ENCODE results near the gene F2R. TPM values are rescaled to one million over a fixed set of nuclear protein-coding genes. Genes with fewer than 3 reads are reported as not detected.

Gene F2R
- total and polyA plus RNA-seq, 9 of the 15 experiments (the other 6 are each of a cell fraction or from before 2014, with no cell fraction given), result 4.0 to 34.7 (median 15.1) TPM

DNA sequence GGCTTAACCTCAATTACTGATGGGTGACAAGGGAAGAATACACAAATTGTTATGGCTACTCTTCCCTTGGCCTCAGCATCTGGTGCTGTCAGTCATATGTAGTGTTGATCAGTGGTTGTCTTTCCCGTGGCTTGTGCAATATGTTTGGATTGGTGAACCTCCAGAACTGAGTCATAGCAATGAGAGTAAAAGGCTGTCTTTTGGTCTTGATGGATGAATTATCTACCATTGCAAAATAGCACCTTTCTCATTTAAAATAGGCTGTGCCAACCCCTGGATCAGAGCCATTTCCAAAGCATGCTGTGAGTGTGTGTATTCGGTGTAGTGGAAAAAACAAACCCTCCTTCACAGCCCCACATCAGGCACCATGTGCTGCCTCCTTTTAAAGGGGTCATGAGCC lies 14.6 kb upstream of the F2R start (continued):
- TF ChIP-seq MAFK (IDR thresholded peaks at IDR 0.05; ENCODE audit: low read length) (no peak), ZNF174 (CRISPR knock-in tag; IDR thresholded peaks at IDR 0.05) (no peak), RB1 (IDR thresholded peaks at IDR 0.05; ENCODE audit: low read depth) (no peak), POU5F1 (IDR thresholded peaks at IDR 0.05; ENCODE audit: borderline replicate concordance, low read depth, low read length, partially characterized antibody) (no peak), AFF1 (IDR thresholded peaks at IDR 0.05; ENCODE audit: low read depth in 1 of 2, partially characterized antibody in 2 of 2) (no peak), ZNF133 (CRISPR knock-in tag; IDR thresholded peaks at IDR 0.05) (no peak), TBL1XR1 (IDR thresholded peaks at IDR 0.05; ENCODE audit: low read length in 2 of 2) (no peak), SIN3B (IDR thresholded peaks at IDR 0.05; ENCODE audit: low read depth) (no peak), CEBPB (tag; IDR thresholded peaks at IDR 0.05) (peak; percentile 45; the same call in 1 of the 2 replicates), KLF10 (CRISPR knock-in tag; IDR thresholded peaks at IDR 0.05) (no peak), FOXM1 (IDR thresholded peaks at IDR 0.05; ENCODE audit: low read depth) (no peak), FOXM1 (CRISPR knock-in tag; IDR thresholded peaks at IDR 0.05; ENCODE audit: low read depth) (no peak)
- TF ChIP-seq, protein P1, sequence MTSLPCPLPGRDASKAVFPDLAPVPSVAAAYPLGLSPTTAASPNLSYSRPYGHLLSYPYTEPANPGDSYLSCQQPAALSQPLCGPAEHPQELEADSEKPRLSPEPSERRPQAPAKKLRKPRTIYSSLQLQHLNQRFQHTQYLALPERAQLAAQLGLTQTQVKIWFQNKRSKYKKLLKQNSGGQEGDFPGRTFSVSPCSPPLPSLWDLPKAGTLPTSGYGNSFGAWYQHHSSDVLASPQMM (CRISPR knock-in tag; IDR thresholded peaks at IDR 0.05), result no peak
